Muscle of leg (tissue), 11 donors: ENCODE measurements around the gene HHAT. TPM values are rescaled to one million over a fixed set of nuclear protein-coding genes. Genes with fewer than 3 reads are reported as not detected.
A peak's percentile ranks its signal among the peaks of the same experiment; 100 is the strongest.

Source experiments
- DNase-seq: peaks from one replicate; pipeline ENCODE4 v3.0.0; 2013
- H3K27ac ChIP-seq: one replicate; pipeline ENCODE4 v1.5.1; 2013; ENCODE audit warnings: mild to moderate bottlenecking, low read length, control low read depth
- H3K27me3 ChIP-seq: one replicate; pipeline ENCODE4 v1.6.1; 2013; ENCODE audit warnings: low read length; ENCODE audit not compliant: control insufficient read depth, insufficient read depth
- H3K36me3 ChIP-seq: one replicate; pipeline ENCODE4 v1.6.1; 2013; ENCODE audit warnings: low read length; ENCODE audit not compliant: control insufficient read depth, insufficient read depth
- H3K4me1 ChIP-seq: one replicate; pipeline ENCODE4 v1.6.1; 2013; ENCODE audit warnings: low read length; ENCODE audit not compliant: control insufficient read depth, insufficient read depth
- H3K4me3 ChIP-seq: one replicate; pipeline ENCODE4 v1.5.1; 2013; ENCODE audit warnings: low read length, control low read depth
- H3K9me3 ChIP-seq: replicated peaks from 2 replicates; pipeline ENCODE4 v1.6.1; 2013; ENCODE audit warnings: low read depth, low read length; ENCODE audit not compliant: control insufficient read depth
- WGBS: methylation state at CpG from one replicate; pipeline ENCODE4 v1.1.5; 2013; ENCODE audit warnings: missing lambda C conversion rate; ENCODE audit not compliant: insufficient coverage; 5-methylcytosine and 5-hydroxymethylcytosine counted together
- polyA plus RNA-seq, 8 donors: library from polyadenylated mRNA; unstranded; fragments of 120-200 nt; gene quantifications; one replicate each; pipeline versions ENCODE4 v1.2.1 to v1.2.3, GENCODE V29; 2013; ENCODE audit warnings: inconsistent platforms in 1 of 8, low replicate concordance in 1 of 8; ENCODE audit not compliant: insufficient read length in 8 of 8, insufficient read depth in 1 of 8
- total RNA-seq: library from RNA; stranded (reverse); fragments of 120-200 nt; gene quantifications from one replicate; pipeline ENCODE4 v1.2.4, GENCODE V29; 2013

The HHAT gene
- total and polyA plus RNA-seq, 9 donors = 3.8 to 6.6 (median 4.5) TPM

- DNase-seq = no peak
- Histone ChIP-seq H3K4me3 (no peak overlapping the region), H3K27me3 (no peaks in the 10 kb centered on the region), H3K9me3 (no peaks in the 10 kb centered on the region), H3K36me3 (no peaks in the 10 kb centered on the region), H3K27ac (no peak overlapping the region), H3K4me1 (peaks cover 8% of the 10 kb centered on the region)
- 52% methylated on average over 7 of the region's 13 CpGs for WGBS
Measured at GRCh38 chr1:210525716-210526454, 197.2 kb downstream of the HHAT start.

- no peaks in the 10 kb centered on the region for H3K9me3 ChIP-seq
- DNase-seq = no peak
- H3K4me1 ChIP-seq = peaks cover 8% of the 10 kb centered on the region
- no peak overlapping the region for H3K27ac ChIP-seq
- WGBS = no CpG with 5 or more reads among the region's 3 CpGs
- no peaks in the 10 kb centered on the region for H3K36me3 ChIP-seq
- no peaks in the 10 kb centered on the region for H3K27me3 ChIP-seq
- no peak overlapping the region for H3K4me3 ChIP-seq
Measured at GRCh38 chr1:210527091-210527490, 198.4 kb downstream of the HHAT start.

GRCh38 chr1:210531475-210532222, 202.9 kb downstream of the HHAT start:
- no CpG with 5 or more reads among the region's 3 CpGs for WGBS
- H3K9me3 ChIP-seq = no peaks in the 10 kb centered on the region
- no peaks in the 10 kb centered on the region for H3K27me3 ChIP-seq
- no peaks in the 10 kb centered on the region for H3K36me3 ChIP-seq
- no peak overlapping the region for H3K4me3 ChIP-seq
- peak; percentile 38 for DNase-seq
- H3K4me1 ChIP-seq = peaks cover 16% of the 10 kb centered on the region
- H3K27ac ChIP-seq = no peak overlapping the region

- DNase-seq = no peak
- no CpG with 5 or more reads among the region's 1 CpG for WGBS
- H3K27ac ChIP-seq = no peak overlapping the region
- H3K4me1 ChIP-seq = peaks cover 12% of the 10 kb centered on the region
- no peaks in the 10 kb centered on the region for H3K36me3 ChIP-seq
- no peak overlapping the region for H3K4me3 ChIP-seq
- H3K9me3 ChIP-seq = no peaks in the 10 kb centered on the region
- no peaks in the 10 kb centered on the region for H3K27me3 ChIP-seq
Measured at GRCh38 chr1:210532223-210532598, 203.5 kb downstream of the HHAT start.

GRCh38 chr1:210535761-210536160, 207.1 kb downstream of the HHAT start:
- no peaks in the 10 kb centered on the region for H3K27me3 ChIP-seq
- peak overlapping the region; percentile 2 for H3K27ac ChIP-seq
- no peaks in the 10 kb centered on the region for H3K36me3 ChIP-seq
- no peaks in the 10 kb centered on the region for H3K9me3 ChIP-seq
- DNase-seq = no peak
- H3K4me1 ChIP-seq = peaks cover 12% of the 10 kb centered on the region
- no peak overlapping the region for H3K4me3 ChIP-seq
- WGBS = no CpG with 5 or more reads among the region's 4 CpGs

GRCh38 chr1:210536254-210536961, 207.7 kb downstream of the HHAT start:
- peak; percentile 18 for DNase-seq
- no peaks in the 10 kb centered on the region for H3K9me3 ChIP-seq
- no peaks in the 10 kb centered on the region for H3K36me3 ChIP-seq
- peak overlapping the region; percentile 2 for H3K27ac ChIP-seq
- no CpG with 5 or more reads among the region's 4 CpGs for WGBS
- H3K27me3 ChIP-seq = no peaks in the 10 kb centered on the region
- H3K4me3 ChIP-seq = no peak overlapping the region
- H3K4me1 ChIP-seq = peaks cover 12% of the 10 kb centered on the region

- H3K27ac ChIP-seq = no peak overlapping the region
- no peak for DNase-seq
- no CpG with 5 or more reads among the region's 3 CpGs for WGBS
- no peak overlapping the region for H3K4me3 ChIP-seq
- H3K9me3 ChIP-seq = no peaks in the 10 kb centered on the region
- H3K36me3 ChIP-seq = no peaks in the 10 kb centered on the region
- H3K4me1 ChIP-seq = peaks cover 12% of the 10 kb centered on the region
- no peaks in the 10 kb centered on the region for H3K27me3 ChIP-seq
Measured at GRCh38 chr1:210540288-210540687, 211.6 kb downstream of the HHAT start.

GRCh38 chr1:210541680-210542358, 213.1 kb downstream of the HHAT start:
- Histone ChIP-seq H3K4me1 (no peaks in the 10 kb centered on the region), H3K27ac (no peak overlapping the region), H3K9me3 (no peaks in the 10 kb centered on the region), H3K27me3 (no peaks in the 10 kb centered on the region), H3K4me3 (no peak overlapping the region), H3K36me3 (no peaks in the 10 kb centered on the region)
- DNase-seq = no peak
- 34% methylated on average over 2 of the region's 6 CpGs for WGBS

GRCh38 chr1:210551899-210552298, 223.2 kb downstream of the HHAT start:
- Histone ChIP-seq H3K27ac (no peak overlapping the region), H3K4me1 (no peaks in the 10 kb centered on the region), H3K36me3 (no peaks in the 10 kb centered on the region), H3K27me3 (no peaks in the 10 kb centered on the region), H3K4me3 (no peak overlapping the region), H3K9me3 (no peaks in the 10 kb centered on the region)
- WGBS = 100% methylated on average over 3 of the region's 5 CpGs
- DNase-seq = no peak

GRCh38 chr1:210553711-210554110, 225.0 kb downstream of the HHAT start:
- Histone ChIP-seq H3K27me3 (no peaks in the 10 kb centered on the region), H3K36me3 (no peaks in the 10 kb centered on the region), H3K9me3 (no peaks in the 10 kb centered on the region), H3K27ac (no peak overlapping the region), H3K4me1 (no peaks in the 10 kb centered on the region), H3K4me3 (no peak overlapping the region)
- WGBS = 70% methylated on average over 5 of the region's 5 CpGs
- no peak for DNase-seq
